A673 (cell line): Measurements from ENCODE around the gene STX1B.

Experiments used
- EZH2 ChIP-seq: fragments of 200-600 bp; sonication (generic); IDR thresholded peaks from 2 replicates; pipeline ENCODE4 v1.6.1; 2017; ENCODE audit warnings: borderline replicate concordance, low read depth, mild to moderate bottlenecking, mixed read lengths, antibody characterized with exemption, low read length; ENCODE audit not compliant: poor library complexity, severe bottlenecking
- TF ChIP-seq, protein P1 (sequence below): fragments of 300-800, 200-600 bp; sonication (generic); conservative IDR thresholded peaks from 2 replicates; pipeline ENCODE4 v1.5.1; 2017; ENCODE audit warnings: low read depth, mild to moderate bottlenecking, antibody characterized with exemption, low read length, moderate library complexity, mixed read lengths

DNA sequence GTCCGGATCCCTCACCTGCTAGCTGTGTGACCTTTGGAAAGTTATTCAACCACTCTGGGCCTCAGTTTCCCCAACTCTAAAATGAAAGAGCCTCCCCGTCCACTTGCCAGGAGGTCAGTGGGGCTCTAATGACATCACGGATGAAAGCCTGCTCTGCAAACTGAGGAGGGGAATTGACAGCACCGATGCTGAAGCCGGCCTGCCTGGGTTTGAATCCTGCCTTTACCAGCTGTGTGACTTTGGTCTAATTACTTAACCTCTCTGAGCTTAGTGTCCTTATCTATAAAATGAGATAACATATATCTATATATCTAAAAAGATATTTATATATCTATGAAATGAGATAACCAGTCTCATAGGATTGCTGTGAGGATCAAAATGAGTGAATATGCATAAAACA lies 1.9 kb downstream of the STX1B start:
- TF ChIP-seq EZH2: no peak
- TF ChIP-seq, protein P1, sequence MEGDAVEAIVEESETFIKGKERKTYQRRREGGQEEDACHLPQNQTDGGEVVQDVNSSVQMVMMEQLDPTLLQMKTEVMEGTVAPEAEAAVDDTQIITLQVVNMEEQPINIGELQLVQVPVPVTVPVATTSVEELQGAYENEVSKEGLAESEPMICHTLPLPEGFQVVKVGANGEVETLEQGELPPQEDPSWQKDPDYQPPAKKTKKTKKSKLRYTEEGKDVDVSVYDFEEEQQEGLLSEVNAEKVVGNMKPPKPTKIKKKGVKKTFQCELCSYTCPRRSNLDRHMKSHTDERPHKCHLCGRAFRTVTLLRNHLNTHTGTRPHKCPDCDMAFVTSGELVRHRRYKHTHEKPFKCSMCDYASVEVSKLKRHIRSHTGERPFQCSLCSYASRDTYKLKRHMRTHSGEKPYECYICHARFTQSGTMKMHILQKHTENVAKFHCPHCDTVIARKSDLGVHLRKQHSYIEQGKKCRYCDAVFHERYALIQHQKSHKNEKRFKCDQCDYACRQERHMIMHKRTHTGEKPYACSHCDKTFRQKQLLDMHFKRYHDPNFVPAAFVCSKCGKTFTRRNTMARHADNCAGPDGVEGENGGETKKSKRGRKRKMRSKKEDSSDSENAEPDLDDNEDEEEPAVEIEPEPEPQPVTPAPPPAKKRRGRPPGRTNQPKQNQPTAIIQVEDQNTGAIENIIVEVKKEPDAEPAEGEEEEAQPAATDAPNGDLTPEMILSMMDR: no peak
